GM18907 (cell line): ENCODE results near the gene LRRC7.
"Not testable (repeated sequence)": the region's sequence is repeated elsewhere in the genome, so short reads cannot be mapped to it uniquely, and the experiment has no call there.

Experiments used
- ATAC-seq: cut with Tn5 transposase; IDR thresholded peaks from one replicate; pipeline ENCODE4 v1.9.1; 2021; ENCODE audit warnings: mild to moderate bottlenecking, moderate library complexity; ENCODE audit not compliant: unreplicated experiment

The LRRC7 gene

DNA sequence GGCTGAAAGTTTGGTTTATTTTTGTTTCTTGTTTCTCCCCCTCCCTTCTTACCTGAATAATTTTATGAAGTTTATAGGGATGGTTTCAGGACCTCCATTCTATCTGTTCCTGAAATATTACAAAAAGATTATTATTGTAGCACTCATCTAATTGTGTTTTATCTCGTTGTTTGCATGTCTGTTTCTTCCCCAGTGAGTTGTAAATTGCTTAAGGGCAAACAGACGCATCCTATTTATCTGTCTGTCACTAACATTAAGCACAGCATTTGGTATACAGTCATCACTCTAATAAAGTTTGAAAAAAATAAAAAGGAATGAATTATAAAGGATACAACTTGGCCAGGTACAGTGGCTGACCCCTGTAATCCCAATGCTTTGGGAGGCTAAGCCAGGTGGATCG, 123.5 kb downstream of the LRRC7 start:
- ATAC-seq: no peak

DNA sequence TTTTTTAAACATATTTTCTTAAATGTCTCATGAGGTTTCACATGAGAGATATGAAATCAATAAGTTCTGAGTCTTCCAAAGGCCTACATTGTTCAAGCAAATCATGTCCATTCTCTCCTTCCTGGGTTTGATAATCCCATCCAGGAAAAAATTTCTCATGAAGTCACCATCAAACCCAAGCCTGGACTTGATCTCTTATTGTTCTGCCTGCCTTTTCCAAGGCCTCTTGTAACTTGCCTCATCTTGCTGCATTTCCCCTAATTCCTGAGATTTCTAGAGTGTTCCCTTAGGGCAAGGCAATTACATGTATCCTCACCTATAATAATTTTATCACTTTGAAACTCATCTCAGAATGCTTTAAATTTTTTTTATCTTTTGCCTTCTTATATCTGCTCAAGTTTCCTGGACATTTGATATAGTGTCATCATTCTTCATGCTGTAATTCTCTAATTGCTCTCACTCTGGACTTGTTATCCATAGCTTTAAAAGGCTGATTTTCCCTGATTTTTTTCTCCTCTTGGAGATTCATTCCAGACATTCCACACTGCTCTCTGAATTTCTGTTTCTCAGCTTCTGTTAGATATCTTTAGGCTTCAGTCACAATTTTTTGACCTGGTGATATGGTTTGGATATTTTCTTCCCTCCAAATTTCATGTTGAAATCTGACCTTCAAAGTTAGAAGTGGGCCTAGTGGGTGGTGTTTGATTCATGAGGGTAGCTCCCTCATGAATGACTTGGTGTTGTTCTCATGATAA, 126.4 kb downstream of the LRRC7 start:
- ATAC-seq: no peak

DNA sequence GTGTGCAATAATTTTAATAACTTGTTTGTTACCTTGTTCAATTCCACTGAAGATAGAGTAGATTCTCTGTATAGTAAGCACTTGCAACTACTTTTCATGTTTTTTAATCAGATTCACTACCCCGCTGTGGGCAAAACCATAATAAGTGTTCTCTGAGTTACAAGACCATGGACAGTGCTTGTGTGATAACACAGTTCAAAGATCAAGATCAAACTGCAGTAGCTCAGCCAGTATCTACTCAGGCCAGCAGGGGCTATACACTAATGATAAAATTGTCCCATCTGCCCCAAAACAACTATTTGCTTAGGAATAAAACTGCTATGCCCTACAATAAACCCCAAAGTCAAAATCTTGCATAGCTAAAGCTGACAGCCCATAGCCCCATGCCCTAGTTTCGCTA, 129.6 kb downstream of the LRRC7 start:
- ATAC-seq: no peak

DNA sequence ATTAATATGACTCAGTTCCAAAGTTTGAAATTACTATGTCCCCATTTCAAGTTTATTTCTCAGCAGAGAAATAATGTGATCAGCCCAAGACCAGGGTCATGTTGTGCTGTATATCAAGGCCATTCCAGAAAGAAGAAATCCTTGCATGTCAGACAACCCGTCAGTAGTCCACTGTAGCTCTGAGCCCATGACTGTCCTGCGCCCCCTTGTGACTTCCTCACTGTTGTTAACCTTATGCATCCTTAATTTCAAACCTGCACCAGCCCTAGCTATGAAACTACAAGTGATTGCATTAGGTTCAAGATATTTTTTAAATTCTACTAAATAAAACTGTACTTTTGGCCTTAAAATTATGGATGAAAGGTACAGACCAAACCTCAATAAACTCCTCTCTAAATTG, 133.0 kb downstream of the LRRC7 start:
- ATAC-seq: no peak

DNA sequence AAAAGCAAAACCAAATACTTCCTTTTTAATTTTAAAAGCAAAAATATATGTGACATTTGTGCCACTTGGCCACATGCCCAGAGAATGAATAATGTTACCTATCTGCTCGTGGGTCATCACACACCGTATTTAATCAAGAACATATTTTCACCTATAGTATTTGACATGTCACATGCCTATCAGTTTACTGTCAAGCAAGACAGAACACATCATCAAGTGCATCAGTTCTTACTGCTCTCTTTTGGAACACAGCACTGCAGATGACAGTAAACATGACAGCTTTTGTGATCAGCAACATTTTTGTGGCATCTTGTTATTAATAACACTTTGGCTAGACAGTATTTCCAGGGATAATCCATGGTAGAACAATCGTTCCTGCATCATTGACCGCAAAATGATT, 134.4 kb downstream of the LRRC7 start:
- no peak for ATAC-seq

DNA sequence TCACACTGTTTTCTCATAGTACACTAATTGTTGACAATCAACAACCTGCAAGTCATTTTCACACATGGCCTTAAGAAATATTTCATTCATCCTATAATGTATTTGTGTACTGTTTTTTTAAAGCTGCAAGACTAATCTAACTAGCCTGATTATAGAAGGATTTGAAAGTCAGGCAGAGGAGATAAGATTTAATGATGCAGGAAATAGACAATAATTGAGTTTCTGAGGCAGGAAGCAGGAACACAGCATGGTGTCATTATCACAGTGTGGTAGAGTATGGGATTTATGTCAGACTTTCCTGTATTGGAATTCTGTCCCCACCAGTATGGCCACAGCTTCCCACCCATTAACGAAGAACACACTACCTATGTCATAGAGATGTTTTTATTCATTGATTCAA, 138.8 kb downstream of the LRRC7 start:
- no peak for ATAC-seq

DNA sequence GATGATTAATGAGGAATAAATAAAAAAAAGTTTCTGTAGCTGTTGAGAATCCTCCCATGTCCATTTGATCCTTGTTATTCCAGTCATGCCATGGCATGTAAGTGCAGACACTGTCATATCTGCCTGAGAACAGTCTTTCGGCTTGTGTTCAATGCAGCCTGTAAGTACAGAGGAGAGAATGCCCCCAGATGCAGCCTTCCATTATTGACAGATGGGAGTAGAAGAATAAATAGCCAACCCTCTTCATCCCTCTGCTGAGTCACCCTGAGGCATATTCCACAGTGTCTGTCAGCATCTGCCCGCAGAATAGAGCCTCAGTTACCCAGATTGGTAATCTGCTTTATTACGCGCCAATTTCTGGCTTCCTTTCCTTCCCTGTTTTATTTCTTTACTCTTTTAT, 139.4 kb downstream of the LRRC7 start:
- no peak for ATAC-seq

DNA sequence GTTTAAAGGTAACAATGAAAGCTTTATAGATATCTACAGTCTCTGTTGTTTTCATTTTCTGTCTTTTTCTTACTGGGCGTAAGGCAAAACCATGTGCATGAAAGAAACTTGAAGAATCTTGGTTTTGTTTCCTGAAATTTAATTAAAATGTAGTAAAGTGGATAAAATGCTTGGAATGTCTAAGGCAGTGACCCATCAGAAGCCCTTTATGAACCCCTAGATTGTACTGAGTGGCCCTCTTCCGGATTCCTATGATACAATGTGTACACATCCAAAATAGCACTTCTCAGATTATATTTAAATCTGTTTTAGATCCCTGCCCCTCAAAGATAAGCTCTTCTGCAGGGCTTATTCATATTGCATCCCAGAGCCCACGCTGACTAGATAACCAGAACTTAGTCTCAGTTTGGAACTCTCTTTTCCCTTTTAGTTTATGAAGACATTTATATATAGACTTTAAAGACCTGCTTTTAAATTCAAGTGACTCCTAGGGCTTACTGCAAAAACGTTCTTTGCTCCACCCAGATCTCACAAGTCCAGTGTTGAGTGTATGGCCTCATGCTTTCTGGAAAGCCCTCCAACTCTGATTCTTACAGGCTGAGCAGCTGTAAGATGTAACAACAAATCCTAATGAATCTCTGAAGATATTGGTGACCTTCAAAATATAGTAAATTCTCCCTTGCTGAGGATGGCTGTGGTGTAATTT, 142.9 kb downstream of the LRRC7 start:
- no peak for ATAC-seq

DNA sequence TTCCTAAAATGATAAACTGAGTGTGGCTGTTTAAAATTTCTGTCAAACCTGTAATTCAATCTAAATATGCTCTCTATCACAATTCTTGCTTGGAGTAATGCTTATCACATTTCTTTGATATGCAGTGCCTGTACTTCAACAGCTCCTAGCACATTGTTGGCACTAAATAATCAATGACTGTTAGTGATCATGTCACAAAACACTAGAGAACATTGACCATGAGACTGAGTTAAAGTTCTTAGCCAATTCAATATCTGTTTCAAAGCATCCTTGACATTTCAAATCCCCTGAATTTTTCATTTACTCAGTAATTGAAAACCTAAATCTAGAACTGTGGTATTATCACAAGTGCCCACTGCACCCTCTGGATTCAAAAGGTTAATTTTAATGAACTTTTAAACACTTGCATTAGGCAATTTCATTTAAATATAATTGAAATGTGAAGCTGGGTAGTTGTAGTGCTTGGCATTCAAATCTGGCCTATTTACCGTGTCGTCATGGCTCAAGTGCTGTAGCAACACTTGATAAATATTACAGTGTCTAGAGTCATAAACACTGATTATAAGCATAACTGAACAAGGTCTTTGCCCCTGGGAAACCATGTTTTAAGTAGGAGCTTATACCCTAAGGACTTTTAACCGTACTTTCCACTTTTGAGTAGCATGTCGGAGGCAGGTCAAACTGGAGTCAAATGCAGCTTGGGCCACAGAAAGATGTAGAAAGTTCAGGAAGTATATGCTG, 143.6 kb downstream of the LRRC7 start:
- no peak for ATAC-seq

DNA sequence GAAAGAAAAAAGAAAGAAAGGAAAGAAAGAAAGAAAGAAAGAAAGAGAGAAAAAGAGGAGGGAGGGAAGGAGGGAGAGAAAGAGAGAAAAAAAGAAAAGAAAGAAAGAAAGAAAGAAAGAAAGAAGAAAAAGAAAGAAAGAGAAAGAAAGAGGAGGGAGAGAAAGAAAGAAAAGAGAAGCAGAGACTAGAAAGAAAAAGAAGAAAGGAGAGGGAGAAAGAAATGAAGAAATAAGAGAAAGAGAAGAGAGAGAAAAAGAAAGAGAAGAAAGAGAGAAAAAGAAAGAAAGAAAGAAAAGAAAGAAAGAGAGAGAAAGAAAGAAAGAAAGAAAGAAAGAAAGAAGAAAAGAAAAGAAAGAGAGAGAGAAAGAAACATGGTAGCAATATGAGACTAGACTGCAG, 150.1 kb downstream of the LRRC7 start:
- ATAC-seq: not testable (repeated sequence)

DNA sequence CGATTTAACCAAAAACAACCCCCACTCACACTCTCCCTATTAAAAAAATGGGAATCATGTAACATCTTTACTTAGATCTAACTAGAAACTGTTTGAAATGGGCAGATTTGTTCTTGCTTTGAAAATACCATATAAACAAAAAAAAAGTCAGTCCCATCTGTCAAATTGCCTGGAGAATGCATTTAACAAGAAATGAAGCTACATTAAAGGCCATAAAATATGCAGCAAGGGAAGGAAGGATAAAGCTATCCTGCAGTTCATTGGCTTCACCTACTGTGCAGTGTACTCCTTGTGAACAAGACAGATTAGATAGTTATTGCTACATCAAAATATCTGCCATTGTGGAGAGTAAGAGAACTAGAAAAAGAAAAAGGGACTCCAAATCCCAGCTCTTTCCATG, 160.5 kb downstream of the LRRC7 start:
- ATAC-seq: no peak

DNA sequence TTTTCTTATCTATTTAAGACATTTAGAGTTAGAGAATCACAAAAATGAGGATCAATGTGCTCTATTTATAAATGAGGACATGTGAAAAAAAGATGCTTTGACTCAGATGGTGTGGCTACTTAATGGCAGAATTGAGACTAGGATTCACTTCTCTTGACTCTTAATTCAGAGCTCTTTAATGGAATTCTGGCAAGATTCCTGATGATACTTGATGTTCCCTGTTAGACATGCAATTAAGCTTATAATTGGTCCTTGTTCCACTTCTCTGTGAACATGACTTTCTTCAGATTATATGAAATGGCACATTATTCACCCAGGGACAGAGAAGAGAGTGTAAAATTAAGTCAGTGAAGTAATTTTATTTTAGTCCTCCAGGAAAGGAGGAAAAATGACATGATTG, 165.3 kb downstream of the LRRC7 start:
- ATAC-seq: no peak

DNA sequence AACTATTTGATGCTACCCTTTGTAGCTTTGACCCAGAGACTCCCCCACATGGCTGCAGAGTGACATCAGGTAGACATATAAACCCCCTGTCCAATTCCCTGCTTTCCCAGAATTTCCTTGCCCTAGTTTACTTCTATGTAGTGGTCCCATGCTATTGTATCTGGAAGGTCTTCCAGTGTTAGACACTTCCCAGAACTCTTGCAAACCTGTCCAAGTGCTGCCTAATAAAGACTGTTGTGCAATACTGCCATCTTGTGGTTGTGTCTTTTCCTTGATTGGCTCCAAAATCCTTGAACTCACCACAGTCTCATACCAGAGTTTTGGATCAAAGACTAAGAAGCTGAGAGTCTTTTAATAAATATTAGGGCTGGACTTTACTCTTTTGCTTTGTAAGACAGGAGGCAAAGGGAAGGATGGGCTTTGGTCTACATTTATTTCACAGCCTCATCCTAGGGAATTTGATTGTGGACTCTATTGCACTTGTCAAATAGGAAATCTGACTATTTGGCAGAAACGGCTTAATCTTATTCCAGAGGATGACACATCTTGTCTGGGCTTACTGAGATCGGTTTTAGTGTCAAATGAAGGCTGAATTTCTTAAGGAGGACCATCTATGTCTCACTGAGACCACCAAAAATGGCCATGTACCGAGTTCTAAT, 169.9 kb downstream of the LRRC7 start:
- peak; percentile 81 for ATAC-seq

DNA sequence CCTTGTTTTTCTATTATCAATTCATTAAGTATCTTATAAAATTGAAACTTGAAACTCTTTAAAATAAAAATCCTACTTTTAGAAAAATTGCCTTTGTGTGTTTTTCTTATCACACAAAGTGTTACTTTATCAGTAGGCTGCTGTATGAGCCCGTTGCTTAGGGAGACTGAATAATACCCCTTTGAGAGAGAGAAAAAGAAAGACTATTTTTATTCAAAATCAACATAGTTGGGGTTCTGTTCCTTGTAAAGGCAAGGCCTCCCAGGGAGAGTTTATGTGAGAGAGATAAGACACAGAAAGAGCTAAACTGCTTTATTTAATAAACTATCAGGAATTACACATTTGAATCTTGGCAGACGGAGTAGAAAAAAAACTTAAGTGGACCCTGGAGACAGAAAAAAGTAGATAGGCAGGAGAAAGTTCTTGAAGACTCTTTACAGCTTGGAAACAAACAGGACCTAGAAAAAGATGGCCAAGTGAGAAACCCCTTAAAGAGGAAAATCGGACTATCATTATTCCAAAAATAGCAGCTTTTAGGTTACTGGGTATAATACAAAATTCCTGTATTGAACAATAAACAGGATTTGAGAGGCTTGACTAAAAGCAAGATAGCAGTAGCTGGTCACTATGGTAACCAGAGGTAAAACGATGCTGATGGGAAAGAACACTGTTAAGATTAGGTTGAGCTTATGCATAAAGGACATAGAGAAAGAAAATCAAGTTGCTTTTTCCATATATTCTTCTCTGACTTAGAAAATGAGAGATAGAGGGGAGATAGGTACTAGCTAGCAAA, 170.9 kb downstream of the LRRC7 start:
- no peak for ATAC-seq

DNA sequence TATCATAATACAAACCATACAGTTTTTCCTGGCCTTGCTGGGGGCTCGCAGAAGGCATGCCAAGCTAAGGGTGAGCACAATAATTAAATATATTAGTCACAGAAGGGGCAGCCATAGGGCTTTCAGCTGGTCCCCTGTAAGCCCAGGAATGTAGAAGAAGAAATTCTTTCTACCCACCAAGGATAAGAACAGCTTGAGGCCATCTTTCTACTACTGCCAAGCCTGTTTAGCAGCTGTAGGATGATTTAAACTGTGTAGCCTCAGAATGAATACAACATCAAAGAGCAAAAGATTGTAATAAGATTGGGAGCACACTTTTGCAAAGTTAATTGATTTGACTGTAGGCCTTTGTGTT, 171.5 kb downstream of the LRRC7 start:
- no peak for ATAC-seq

DNA sequence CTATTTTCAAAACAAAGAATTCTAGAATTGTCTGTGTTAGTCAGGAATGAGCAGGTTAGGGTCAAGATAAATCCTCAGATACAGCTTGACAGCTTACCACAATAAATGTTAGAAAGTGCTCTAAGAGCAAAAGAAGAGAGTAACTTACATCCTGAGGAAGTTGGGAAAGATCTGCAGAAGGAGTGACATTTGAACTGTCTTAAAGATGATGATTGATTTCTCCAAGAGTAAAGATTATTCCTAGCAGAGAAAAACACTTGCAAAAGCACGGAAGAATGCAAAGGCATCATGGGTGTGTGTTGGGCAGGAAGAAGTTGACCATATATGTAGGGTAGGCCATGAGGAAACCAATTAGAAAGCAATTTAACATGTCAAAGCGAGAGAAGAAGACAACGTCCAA, 175.4 kb downstream of the LRRC7 start:
- no peak for ATAC-seq

DNA sequence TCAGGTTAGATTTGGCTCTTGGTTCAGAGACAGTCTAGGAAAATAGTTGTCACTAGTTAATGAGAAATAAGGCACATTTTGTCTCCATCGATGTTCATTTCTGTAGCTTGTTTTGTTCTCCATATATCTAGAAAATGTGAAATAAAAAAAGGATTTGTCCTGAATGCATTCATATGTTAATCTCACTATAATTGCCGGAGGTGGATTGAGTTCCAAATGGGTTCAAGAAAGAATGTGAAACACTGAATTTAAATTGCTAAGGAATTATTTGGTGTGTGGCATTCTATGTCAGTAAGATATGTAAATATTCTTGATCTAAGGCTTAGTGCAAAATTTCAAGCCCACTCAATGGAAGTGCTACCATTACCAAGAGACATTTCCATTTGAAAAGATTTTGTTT, 176.7 kb downstream of the LRRC7 start:
- ATAC-seq: no peak

DNA sequence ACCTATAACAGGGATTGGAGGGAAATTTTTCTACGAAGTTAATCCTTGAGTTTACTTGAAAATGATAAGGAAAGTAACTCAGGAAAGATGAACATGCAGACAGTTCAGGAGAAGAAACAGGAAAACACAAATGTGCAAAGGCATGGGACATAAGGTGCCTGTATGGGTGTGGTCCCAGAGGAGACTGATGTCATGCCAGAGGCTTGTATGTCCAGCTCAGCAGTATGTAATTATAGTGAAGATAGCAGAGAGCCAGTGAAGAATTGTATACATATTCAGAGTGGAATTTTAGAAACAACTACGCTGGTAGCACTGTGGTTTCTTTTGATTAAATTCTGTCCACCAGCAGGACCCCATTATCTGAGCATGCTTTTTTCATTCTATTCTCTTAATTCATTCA, 179.5 kb downstream of the LRRC7 start:
- ATAC-seq: no peak

DNA sequence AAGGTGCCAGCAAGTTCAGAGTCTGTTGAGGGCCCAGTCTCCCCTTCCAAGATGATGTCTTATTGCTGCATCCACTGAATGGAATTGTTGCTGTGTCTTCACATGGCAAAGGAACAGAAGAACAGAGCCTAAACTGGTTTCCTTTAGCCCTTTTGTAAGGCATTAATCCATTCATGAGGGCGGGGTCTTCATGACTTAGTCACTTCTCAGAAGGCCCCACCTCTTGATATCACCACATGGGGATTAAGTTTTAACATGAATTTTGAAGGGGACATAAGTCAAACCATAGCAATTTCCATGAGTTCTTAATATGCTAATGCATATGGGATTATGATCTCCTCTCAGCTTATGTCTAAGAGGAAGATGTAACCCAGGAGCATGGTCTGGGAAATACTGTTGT, 182.9 kb downstream of the LRRC7 start:
- no peak for ATAC-seq

DNA sequence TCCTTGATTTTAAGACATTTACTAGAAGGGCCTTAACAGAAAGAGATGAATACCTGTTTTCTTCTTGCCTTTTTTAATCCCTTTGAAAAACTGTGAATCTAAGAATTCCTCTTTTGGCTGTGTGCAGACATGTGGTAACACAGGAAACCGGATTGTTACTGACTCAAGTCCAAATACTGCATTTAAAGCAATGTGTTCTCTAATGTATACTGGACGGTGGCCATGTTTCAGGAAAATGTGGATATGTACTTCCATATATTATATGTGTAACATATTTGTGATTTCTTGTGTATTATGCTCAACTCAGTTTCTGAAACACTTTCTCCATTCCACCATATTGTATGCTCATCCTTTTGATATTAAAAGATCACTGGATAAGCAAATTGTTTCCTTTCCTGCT, 185.1 kb downstream of the LRRC7 start:
- ATAC-seq: no peak

DNA sequence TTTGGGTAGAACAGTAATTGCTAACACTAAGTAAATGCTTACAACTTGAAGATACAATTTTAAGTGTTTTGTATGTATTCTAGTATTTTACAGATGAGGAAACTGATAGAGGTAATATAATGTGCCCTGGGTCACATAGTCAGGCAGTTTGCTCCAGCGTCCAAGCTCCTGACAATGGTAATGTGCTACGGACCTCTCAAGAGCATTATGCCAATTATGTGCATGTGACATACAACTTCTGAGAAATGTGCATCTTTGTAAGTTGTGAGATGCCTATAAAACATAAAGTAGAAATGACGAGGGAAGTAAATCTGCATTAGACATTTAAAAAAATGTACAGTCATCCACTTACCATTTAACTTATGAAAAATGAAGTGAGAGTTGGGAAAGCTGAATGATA, 186.8 kb downstream of the LRRC7 start:
- ATAC-seq: no peak
